H9 (cell line): Measurements from ENCODE around the gene ITGBL1. TPM values are rescaled to one million over a fixed set of nuclear protein-coding genes. Genes with fewer than 3 reads are reported as not detected.

ENCODE experiments used
- DNase-seq: peaks from one replicate; pipeline ENCODE4 v3.0.0-alpha.2; 2017
- H2AFZ ChIP-seq: one replicate; pipeline ENCODE4 v1.6.1; 2013; ENCODE audit warnings: mild to moderate bottlenecking, low read length, control low read depth, moderate library complexity
- H2AK5ac ChIP-seq: 2 replicates; pipeline ENCODE4 v1.6.1; 2013; ENCODE audit warnings: low read length, control low read depth, mixed read lengths; ENCODE audit not compliant: insufficient read length
- H2BK120ac ChIP-seq: one replicate; pipeline ENCODE4 v1.6.1; 2013; ENCODE audit warnings: low read depth, mild to moderate bottlenecking, low read length, control low read depth, inconsistent platforms; ENCODE audit not compliant: poor library complexity, severe bottlenecking
- H2BK12ac ChIP-seq: 2 replicates; pipeline ENCODE4 v1.6.1; 2013; ENCODE audit warnings: low read length, control low read depth, mixed read lengths, low read depth; ENCODE audit not compliant: insufficient read length
- H2BK15ac ChIP-seq: 2 replicates; pipeline ENCODE4 v1.6.1; 2013; ENCODE audit warnings: low read depth, low read length, control low read depth
- H2BK20ac ChIP-seq: one replicate; pipeline ENCODE4 v1.6.1; 2013; ENCODE audit warnings: low read depth, mild to moderate bottlenecking, low read length, control low read depth, inconsistent platforms; ENCODE audit not compliant: poor library complexity, severe bottlenecking
- H2BK5ac ChIP-seq: 2 replicates; pipeline ENCODE4 v1.6.1; 2013; ENCODE audit warnings: low read length, control low read depth, mixed read lengths; ENCODE audit not compliant: insufficient read length
- H3K14ac ChIP-seq: 2 replicates; pipeline ENCODE4 v1.6.1; 2013; ENCODE audit warnings: low read length, control low read depth; ENCODE audit not compliant: insufficient read depth
- H3K18ac ChIP-seq: 2 replicates; pipeline ENCODE4 v1.6.1; 2013; ENCODE audit warnings: low read depth, mild to moderate bottlenecking, mixed read lengths, low read length, control low read depth; ENCODE audit not compliant: insufficient read length
- H3K23ac ChIP-seq: 2 replicates; pipeline ENCODE4 v1.6.1; 2013; ENCODE audit warnings: low read length, control low read depth, mixed read lengths, low read depth; ENCODE audit not compliant: insufficient read length
- H3K23me2 ChIP-seq: 2 replicates; pipeline ENCODE4 v1.6.1; 2013; ENCODE audit warnings: low read depth, mild to moderate bottlenecking, mixed read lengths, low read length, control low read depth; ENCODE audit not compliant: insufficient read length, poor library complexity, severe bottlenecking
- H3K27ac ChIP-seq: 2 replicates; pipeline ENCODE4 v1.5.1; 2013; ENCODE audit warnings: low read length, control low read depth, mixed read lengths, low read depth; ENCODE audit not compliant: insufficient read length
- H3K27me3 ChIP-seq: 2 replicates; pipeline ENCODE4 v1.6.1; 2013; ENCODE audit warnings: low read length, control low read depth, inconsistent platforms; ENCODE audit not compliant: insufficient read depth
- H3K4ac ChIP-seq: 2 replicates; pipeline ENCODE4 v1.6.1; 2013; ENCODE audit warnings: low read depth, mild to moderate bottlenecking, control low read depth, inconsistent platforms, low read length, moderate library complexity
- H3K4me1 ChIP-seq: 2 replicates; pipeline ENCODE4 v1.6.1; 2013; ENCODE audit warnings: low read length, control low read depth, inconsistent platforms; ENCODE audit not compliant: insufficient read depth
- H3K4me2 ChIP-seq: 2 replicates; pipeline ENCODE4 v1.6.1; 2013; ENCODE audit warnings: low read length, control low read depth, mixed read lengths; ENCODE audit not compliant: insufficient read length, insufficient read depth
- H3K56ac ChIP-seq: 2 replicates; pipeline ENCODE4 v1.6.1; 2013; ENCODE audit warnings: low read depth, mild to moderate bottlenecking, mixed read lengths, low read length, control low read depth; ENCODE audit not compliant: insufficient read length
- H3K79me1 ChIP-seq: 2 replicates; pipeline ENCODE4 v1.6.1; 2013; ENCODE audit warnings: low read depth, mild to moderate bottlenecking, moderate library complexity, low read length, control low read depth, inconsistent platforms; ENCODE audit not compliant: insufficient read depth, poor library complexity, severe bottlenecking
- H3K79me2 ChIP-seq: 2 replicates; pipeline ENCODE4 v1.6.1; 2013; ENCODE audit warnings: low read length, control low read depth, inconsistent platforms; ENCODE audit not compliant: insufficient read depth
- H3K9ac ChIP-seq: 2 replicates; pipeline ENCODE4 v1.6.1; 2013; ENCODE audit warnings: low read length, control low read depth, mixed read lengths; ENCODE audit not compliant: insufficient read length; ENCODE audit errors: extremely low read depth
- H3K9me3 ChIP-seq: one replicate; pipeline ENCODE4 v1.6.1; 2013; ENCODE audit warnings: low read depth, low read length, inconsistent platforms; ENCODE audit not compliant: control insufficient read depth
- H3T11ph ChIP-seq: one replicate; pipeline ENCODE4 v1.6.1; 2013; ENCODE audit warnings: mild to moderate bottlenecking, low read length, control low read depth, inconsistent platforms
- H4K20me1 ChIP-seq: one replicate; pipeline ENCODE4 v1.6.1; 2013; ENCODE audit not compliant: control insufficient read depth, insufficient read length, insufficient read depth
- H4K5ac ChIP-seq: 2 replicates; pipeline ENCODE4 v1.6.1; 2013; ENCODE audit warnings: low read depth, mild to moderate bottlenecking, mixed read lengths, low read length, control low read depth; ENCODE audit not compliant: insufficient read length
- H4K8ac ChIP-seq: replicated peaks from 2 replicates; pipeline ENCODE4 v1.6.1; 2013; ENCODE audit warnings: low read length, control low read depth, mixed read lengths, low read depth; ENCODE audit not compliant: insufficient read length
- H4K91ac ChIP-seq: 2 replicates; pipeline ENCODE4 v1.6.1; 2013; ENCODE audit warnings: low read depth, mild to moderate bottlenecking, moderate library complexity, mixed read lengths, low read length, control low read depth; ENCODE audit not compliant: insufficient read length
- H3K27ac Mint-ChIP-seq, 3 experiments: 2 replicates in 2 of 3; 3 replicates in 1 of 3; pipeline ENCODE4 v1.8.0; 2020 to 2021; ENCODE audit warnings: mixed read lengths in 3 of 3, mild to moderate bottlenecking in 1 of 3, moderate library complexity in 1 of 3
- H3K27me3 Mint-ChIP-seq: 2 replicates; pipeline ENCODE4 v1.8.0; 2021; ENCODE audit warnings: low read depth, mild to moderate bottlenecking, moderate library complexity, mixed read lengths
- H3K36me3 Mint-ChIP-seq, 3 experiments: 2 replicates in 2 of 3; 3 replicates in 1 of 3; pipeline ENCODE4 v1.8.0; 2020 to 2021; ENCODE audit warnings: low read depth in 3 of 3, mixed read lengths in 3 of 3; ENCODE audit not compliant: insufficient read depth in 1 of 3
- H3K4me1 Mint-ChIP-seq, 2 experiments: 2 replicates each; pipeline ENCODE4 v1.8.0; 2020; ENCODE audit warnings: mixed read lengths in 2 of 2
- H3K4me3 Mint-ChIP-seq, 2 experiments: 2 replicates in 1 of 2; 3 replicates in 1 of 2; pipeline ENCODE4 v1.8.0; 2020 to 2021; ENCODE audit warnings: mild to moderate bottlenecking in 2 of 2, mixed read lengths in 2 of 2, moderate library complexity in 1 of 2
- H3K9me3 Mint-ChIP-seq, 2 experiments: 2 replicates in 1 of 2; 3 replicates in 1 of 2; pipeline ENCODE4 v1.8.0; 2020; ENCODE audit warnings: mild to moderate bottlenecking in 2 of 2, mixed read lengths in 2 of 2, moderate library complexity in 1 of 2
- WGBS: extraction: QIAGEN DNeasy Blood & Tissue Kit; methylation state at CpG from one replicate; pipeline ENCODE4 v1.1.7; 2013; ENCODE audit warnings: missing lambda C conversion rate, low lambda C conversion rate, mixed read lengths; ENCODE audit not compliant: insufficient read length; ENCODE audit errors: extremely low coverage; 5-methylcytosine and 5-hydroxymethylcytosine counted together
- total RNA-seq: library from RNA; stranded (reverse); gene quantifications from 2 replicates; pipeline ENCODE4 v1.2.1, GENCODE V29; 2021
- TF ChIP-seq, protein P1 (sequence below): fragments of 200-600 bp; sonication (generic); conservative IDR thresholded peaks from 3 replicates; pipeline ENCODE4 v1.8.0; 2021; ENCODE audit warnings: antibody characterized with exemption, mild to moderate bottlenecking

Gene ITGBL1
- total RNA-seq, 1 experiment from 2014 or later: not detected

DNA sequence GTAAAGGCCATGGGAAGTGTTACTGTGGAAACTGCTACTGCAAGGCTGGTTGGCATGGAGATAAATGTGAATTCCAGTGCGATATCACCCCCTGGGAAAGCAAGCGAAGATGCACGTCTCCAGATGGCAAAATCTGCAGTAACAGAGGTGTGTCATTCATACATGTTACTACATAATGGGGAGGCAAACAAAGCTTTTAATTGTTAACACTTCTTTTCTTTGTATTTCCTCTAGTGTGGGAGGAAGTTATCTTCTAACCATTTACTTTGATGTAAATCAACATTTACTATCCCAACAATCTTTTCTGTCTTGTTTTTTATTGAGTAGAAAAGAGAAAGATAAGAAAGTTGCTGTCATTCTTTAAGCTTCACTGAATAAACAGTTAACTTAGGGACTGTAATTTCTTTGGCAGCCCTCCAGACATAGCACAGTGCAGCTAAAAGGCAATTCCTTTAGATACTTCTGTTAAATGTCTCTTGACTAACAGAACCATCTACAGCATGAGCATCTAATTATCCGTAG, 126.9 kb downstream of the ITGBL1 start:
- H3K27ac Mint-ChIP-seq: 0 out of 7 replicates have a peak overlapping the region, but pooled peaks of 1 of the 3 experiments have one; percentile 72

More for the DNA sequence above, 126.9 kb downstream of the ITGBL1 start:
- Histone ChIP-seq H3K14ac (no peak overlapping the region), H4K91ac (no peak overlapping the region), H3K4ac (no peak overlapping the region), H2AFZ (no peak overlapping the region), H3K9me3 (no peaks in the 10 kb centered on the region), H4K20me1 (no peaks in the 10 kb centered on the region), H2BK12ac (no peak overlapping the region), H3K23me2 (no peaks in the 10 kb centered on the region), H3K27ac (no peak overlapping the region), H4K5ac (no peak overlapping the region), H3K56ac (no peak overlapping the region), H2BK20ac (no peak overlapping the region), H3K79me2 (no peaks in the 10 kb centered on the region), H2AK5ac (no peak overlapping the region), H3K27me3 (no peaks in the 10 kb centered on the region), H3K23ac (no peak overlapping the region), H3K18ac (no peak overlapping the region), H2BK120ac (no peak overlapping the region), H3T11ph (no peak overlapping the region), H3K4me2 (no peak overlapping the region), H2BK15ac (no peak overlapping the region), H3K79me1 (no peaks in the 10 kb centered on the region), H2BK5ac (no peak overlapping the region), H4K8ac (no peak overlapping the region), H3K4me1 (no peaks in the 10 kb centered on the region), H3K9ac (no peak overlapping the region)
- Mint-ChIP-seq H3K9me3 (no peaks in the 10 kb centered on the region), H3K4me3 (no peak overlapping the region), H3K27me3 (no peaks in the 10 kb centered on the region; the same call in 1 of the 2 replicates), H3K36me3 (no peaks in the 10 kb centered on the region), H3K4me1 (no peaks in the 10 kb centered on the region)
- WGBS: no CpG with 5 or more reads among the region's 4 CpGs
- TF ChIP-seq, protein P1, sequence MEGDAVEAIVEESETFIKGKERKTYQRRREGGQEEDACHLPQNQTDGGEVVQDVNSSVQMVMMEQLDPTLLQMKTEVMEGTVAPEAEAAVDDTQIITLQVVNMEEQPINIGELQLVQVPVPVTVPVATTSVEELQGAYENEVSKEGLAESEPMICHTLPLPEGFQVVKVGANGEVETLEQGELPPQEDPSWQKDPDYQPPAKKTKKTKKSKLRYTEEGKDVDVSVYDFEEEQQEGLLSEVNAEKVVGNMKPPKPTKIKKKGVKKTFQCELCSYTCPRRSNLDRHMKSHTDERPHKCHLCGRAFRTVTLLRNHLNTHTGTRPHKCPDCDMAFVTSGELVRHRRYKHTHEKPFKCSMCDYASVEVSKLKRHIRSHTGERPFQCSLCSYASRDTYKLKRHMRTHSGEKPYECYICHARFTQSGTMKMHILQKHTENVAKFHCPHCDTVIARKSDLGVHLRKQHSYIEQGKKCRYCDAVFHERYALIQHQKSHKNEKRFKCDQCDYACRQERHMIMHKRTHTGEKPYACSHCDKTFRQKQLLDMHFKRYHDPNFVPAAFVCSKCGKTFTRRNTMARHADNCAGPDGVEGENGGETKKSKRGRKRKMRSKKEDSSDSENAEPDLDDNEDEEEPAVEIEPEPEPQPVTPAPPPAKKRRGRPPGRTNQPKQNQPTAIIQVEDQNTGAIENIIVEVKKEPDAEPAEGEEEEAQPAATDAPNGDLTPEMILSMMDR: no peak
- DNase-seq: no peak
